GM18511 (cell line): Measurements from ENCODE around the gene TCF4.

ENCODE experiments used
- ATAC-seq: cut with Tn5 transposase; IDR thresholded peaks from one replicate; pipeline ENCODE4 v1.9.1; 2021; ENCODE audit warnings: mild to moderate bottlenecking, moderate library complexity; ENCODE audit not compliant: unreplicated experiment

Gene TCF4

GRCh38 chr18:55398858-55399257 lies 189.1 kb downstream of the TCF4 start:
- ATAC-seq: no peak

GRCh38 chr18:55396979-55397378 lies 191.0 kb downstream of the TCF4 start:
- no peak for ATAC-seq

- no peak for ATAC-seq
Measured at GRCh38 chr18:55396267-55396905, 191.6 kb downstream of the TCF4 start.

- ATAC-seq: no peak
Measured at GRCh38 chr18:55395799-55396198, 192.2 kb downstream of the TCF4 start.

- ATAC-seq: no peak
Measured at GRCh38 chr18:55390898-55391297, 197.1 kb downstream of the TCF4 start.

DNA sequence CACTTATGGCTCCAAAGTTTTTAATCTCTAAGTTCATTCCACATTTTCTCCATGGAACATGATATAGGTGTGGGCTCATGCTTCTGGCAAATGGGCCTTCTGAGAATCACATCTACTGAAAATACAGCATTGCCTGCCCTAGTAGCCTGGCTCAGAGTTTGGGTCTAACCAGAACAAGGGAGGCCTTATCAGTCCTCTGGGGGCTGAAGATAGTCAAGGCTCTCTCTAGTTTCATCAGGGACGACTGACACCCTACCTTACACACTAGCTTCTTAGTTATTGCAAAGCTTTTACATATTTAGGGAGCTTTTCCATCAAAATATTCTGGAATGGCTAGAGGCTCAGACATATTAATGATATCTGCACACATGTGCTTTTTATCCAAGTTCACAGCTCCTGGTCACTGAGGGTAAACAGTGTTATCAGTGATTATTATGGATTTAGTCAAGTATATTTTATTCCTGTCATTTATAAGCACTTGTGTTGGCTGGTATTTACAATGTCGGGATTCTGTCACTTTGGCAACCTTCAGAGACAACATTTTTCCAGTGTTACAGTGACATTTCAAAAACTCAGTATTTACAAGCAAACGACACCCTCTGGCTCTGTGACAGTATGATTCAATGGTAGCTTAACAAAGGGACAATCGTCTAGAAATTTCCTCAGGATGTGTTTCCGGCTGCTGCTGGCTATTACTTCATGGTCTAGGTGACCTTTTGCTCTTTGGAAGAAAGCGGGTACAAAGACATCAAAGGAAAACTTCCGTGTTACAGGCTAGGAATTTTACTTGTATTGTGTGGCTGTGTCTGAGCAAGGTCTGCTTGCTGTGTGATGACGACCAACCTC lies 200.6 kb downstream of the TCF4 start:
- no peak for ATAC-seq

- ATAC-seq: no peak
Measured at GRCh38 chr18:55386545-55386944, 201.4 kb downstream of the TCF4 start.

DNA sequence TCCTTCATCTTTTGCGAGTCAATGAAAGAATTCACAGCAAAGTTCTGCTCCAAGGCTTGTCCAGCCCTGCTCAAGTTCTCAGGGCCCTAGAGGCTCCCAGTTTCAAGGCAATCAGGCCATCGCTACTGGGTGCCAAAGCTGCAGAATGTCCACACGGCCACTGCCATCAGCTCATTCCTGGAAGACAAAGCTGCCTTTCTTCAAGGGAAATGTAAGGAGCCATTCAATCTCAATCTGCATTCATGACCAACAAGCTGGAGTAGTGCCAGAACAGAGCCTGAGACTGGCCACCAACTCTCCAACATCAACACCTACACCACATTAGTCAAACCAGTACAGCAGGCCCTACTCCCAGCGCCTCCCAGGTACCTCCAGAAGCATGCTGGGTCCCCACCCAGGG lies 202.2 kb downstream of the TCF4 start:
- ATAC-seq: no peak

DNA sequence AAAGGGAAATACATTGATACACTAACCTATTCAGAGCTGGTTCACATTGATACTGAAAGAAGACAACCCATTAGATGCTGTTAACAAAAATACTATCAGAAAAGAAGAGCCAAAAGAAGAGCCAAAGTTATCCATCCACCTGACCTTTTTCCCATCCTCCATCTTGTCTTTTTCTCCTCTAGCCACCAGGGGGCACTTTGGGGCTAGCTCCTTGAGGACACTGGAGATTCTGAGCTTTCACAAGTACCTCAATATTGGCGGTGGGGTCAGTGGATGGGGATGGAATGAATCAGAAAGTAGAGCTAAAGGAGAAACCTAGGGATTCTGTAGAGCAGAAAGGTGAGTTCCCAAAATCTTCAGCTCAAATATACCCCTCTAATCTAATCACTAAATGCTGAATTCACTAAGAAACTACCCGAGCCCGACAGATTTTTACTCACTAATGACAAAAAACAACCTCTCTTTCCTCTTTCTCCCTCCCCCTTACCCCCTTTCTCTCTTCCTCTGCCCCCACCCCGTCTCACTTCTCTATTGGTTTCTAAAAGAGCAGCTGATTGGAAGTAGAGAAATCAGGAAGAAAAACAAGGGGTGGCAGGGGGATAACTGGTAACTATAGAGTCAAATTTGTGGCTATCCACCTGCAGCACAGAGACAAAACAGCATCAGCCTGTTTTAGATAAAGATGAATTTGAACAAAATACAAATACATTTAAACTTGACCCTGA lies 203.3 kb downstream of the TCF4 start:
- no peak for ATAC-seq

GRCh38 chr18:55384115-55384514 lies 203.9 kb downstream of the TCF4 start:
- no peak for ATAC-seq

DNA sequence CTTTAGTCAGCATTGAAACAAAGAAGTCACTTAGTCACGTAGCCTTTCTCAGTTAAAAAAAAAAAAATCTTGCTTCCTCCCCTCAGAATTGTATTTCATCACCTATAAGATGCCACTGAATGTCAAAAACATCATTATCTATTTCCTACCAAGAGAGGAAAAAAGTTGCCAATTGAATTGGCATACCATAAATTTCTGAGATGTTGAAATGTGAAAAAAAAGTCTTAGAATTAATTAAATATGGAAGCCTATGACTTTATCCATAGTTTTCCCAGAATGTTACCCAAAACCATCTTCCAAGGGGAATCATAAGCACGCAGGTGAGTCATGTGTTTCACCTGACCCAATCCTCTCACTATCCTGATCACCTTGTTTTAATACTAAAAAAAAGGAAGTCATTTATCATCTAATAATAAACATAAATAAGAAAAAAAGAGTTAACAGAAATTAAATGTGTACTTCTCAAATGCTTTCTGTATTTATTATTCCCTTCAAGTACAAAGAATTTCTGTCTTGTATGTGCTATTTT lies 205.7 kb downstream of the TCF4 start:
- no peak for ATAC-seq

- no peak for ATAC-seq
Measured at GRCh38 chr18:55381277-55381676, 206.7 kb downstream of the TCF4 start.

DNA sequence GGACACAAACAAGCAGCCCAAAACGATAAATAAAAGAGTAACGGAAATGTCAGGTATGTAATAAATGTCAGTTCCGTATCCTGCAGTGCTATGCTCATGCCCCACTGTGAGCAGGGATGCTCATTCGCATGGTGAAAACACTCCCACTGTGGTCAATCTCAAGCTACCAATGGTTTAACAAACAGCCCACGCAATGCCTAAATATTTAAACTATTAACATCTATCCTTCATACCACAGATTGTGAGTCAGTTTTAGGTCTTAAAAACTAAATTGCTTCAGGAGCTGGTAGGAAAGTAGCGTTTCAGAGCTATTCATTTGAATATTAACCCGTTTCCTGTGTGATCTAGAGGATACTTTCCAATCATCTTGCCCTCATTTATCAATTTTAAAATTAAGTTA lies 207.4 kb downstream of the TCF4 start:
- no peak for ATAC-seq

DNA sequence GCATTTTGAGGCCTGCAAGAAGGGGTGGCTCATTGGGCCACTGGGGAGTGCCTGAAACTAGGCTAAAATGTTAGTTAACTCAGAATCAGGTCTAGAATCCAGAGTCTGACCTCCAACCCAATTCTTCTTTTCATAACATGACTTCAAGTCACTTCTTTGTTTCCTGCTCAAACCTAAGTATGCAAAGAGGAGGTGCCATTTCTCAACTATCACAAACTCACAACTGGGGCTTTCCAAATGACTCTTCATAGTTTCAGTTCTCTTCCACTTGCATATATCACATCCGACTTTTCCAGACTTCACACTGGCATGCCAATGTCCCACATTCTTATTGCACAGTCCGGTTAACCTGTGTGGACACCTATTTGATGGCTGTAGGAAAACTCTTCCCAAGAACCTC lies 211.6 kb downstream of the TCF4 start:
- peak; percentile 94 for ATAC-seq

DNA sequence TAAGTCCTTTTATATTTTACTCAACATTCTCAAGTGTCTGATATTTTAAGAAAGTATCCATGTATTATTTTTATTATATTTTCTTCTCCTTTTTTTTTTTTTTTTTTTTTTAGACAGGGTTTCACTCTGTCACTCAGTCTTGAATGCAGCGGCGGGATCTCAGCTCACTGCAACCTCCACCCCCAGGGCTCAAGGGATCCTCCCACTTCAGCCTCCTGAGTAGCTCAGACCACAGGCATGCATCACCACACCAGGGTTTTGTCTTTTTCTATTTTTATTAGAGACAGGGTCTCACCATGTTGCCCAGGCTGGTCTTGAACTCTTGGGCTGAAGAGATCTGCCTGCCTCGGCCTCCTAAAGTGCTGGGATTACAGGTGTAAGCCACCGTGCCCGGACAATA lies 212.1 kb downstream of the TCF4 start:
- peak; percentile 12 for ATAC-seq

GRCh38 chr18:55374741-55375140 lies 213.3 kb downstream of the TCF4 start:
- ATAC-seq: no peak

GRCh38 chr18:55372209-55372608 lies 215.8 kb downstream of the TCF4 start:
- no peak for ATAC-seq

- ATAC-seq: no peak
Measured at GRCh38 chr18:55370936-55371335, 217.1 kb downstream of the TCF4 start.

GRCh38 chr18:55369346-55369745 lies 218.6 kb downstream of the TCF4 start:
- no peak for ATAC-seq

DNA sequence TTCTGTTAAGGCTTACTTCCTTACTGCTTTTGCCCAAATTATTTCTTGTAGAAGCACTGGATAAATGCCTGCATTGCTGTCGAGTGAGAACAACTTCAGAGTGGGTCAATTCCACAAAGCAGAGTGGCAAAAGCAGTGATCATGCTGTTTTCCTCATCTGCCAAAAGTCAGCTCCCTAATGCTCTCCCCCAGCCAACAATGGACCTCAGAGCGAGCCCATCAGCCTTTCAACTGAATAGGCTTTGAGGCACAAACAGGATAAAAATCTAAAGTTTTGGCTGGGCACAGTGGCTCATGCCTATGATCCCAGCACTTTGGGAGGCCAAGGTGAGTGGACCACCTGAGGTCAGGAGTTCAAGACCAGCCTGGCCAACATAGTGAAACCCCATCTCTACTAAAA lies 222.7 kb downstream of the TCF4 start:
- no peak for ATAC-seq

- no peak for ATAC-seq
Measured at GRCh38 chr18:55362303-55362702, 225.7 kb downstream of the TCF4 start.
